HG02571 (cell line): Measurements from ENCODE around the gene ZNF695.

Experiments used
- ATAC-seq: cut with Tn5 transposase; IDR thresholded peaks from one replicate; pipeline ENCODE4 v1.9.1; 2021; ENCODE audit warnings: mild to moderate bottlenecking, moderate library complexity; ENCODE audit not compliant: unreplicated experiment

The ZNF695 gene

DNA sequence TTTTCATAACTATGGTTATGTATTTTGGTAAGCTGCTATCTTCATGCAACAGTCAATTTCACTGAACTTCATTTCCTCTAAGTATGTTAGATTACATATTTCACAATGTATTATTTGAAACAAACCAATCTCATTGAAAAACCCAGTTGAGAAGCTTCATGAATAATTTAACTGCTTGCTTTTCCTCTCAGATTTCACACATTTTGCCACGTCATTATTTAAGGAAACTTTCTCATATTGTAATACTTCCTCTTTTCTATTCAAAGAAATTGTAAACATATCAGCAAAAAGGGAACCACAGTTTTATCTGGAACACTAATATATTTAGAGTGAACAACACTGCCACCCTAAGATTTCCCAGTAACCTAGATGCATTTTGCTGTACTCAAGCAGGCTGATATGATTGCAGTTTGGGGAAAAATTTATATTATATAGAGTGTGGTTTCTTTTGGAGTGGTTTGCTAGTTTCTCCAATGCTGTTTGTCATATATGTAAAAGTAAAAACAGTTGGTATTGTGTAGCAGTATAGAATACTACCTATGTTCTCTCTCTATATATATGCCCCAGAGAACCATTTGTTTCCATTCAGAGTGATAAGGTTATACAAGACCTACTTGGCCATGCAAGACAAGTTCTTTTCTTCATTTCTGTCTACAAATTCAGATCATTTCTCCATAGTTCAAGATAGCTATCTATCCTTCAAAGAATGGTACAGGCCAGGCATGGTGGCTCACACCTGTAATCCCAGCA lies 47.7 kb downstream of the ZNF695 start:
- ATAC-seq, result no peak

DNA sequence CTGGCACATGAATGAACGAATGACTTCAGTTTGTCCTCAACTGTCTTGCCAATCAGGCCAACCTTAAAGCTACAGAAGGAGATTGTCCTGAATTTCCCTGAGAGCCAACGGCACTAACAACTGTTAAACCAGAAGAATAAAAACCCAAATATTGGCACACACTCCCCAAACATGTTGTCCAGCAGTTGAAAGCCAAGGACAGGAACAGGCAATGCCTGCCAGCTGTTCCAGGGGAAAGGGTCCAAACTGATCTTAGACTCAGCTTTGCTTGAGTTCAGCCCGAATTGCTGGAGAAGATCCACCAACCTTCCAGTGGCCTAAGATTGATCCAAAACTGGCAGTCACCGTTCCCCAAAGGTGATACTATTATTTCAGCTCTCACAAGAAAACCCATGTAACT lies 53.7 kb downstream of the ZNF695 start:
- no peak for ATAC-seq

DNA sequence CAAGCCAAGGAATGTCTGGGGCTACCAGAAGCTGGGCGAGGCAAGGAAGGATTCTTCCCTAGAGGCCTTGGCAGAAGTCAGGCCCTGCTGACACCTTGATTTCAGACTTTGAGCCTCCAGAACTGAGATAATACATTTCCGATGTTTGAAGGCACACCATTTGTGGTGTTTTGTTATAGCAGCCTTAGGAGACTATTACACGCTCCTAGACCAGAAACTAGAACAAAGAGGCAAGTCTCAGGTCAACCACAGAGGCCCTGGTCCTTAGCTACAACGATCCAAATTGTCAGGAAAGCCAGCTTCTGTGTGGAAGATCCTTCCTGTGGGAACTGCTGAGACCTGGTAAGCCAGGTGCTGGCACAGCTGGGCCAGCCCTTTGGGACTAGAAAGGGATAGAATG lies 56.4 kb downstream of the ZNF695 start:
- ATAC-seq, result no peak

DNA sequence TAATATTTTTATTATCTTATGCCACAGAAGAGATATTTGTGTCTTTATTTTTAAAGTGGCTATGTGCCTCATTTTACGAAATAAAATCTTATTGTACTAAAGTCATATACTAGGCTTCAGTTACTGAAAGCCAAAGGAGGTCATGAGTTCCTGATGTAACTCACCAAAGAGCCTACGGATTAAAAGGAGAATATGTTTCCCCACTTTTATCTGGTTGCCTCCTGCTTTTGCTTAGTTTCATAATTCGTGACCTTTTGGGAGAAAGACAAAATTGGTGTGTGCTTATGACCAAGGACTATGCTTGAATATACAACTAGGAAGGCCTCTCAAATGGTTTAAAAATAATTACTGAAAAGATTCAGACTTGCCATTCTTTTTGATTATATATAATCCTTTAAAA lies 57.9 kb downstream of the ZNF695 start:
- no peak for ATAC-seq

DNA sequence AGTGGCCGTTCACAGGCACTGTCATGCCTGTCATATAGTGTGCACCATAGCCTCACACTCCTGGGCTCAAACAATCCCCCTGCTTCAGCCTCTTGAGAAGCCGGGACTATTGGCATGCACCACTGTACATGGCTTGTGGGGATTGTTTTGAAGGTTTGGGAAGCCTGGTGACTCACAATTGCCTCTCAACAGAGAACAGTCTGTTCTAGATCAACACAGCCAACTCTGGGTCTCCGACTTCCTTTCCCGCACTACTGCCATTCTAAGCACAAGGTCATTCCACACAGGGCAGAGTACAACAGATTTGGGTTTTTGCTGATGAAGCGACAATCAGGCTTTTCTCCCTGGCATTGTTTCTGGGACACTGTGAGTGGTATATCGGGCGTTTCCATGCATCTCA lies 60.6 kb downstream of the ZNF695 start:
- no peak for ATAC-seq

DNA sequence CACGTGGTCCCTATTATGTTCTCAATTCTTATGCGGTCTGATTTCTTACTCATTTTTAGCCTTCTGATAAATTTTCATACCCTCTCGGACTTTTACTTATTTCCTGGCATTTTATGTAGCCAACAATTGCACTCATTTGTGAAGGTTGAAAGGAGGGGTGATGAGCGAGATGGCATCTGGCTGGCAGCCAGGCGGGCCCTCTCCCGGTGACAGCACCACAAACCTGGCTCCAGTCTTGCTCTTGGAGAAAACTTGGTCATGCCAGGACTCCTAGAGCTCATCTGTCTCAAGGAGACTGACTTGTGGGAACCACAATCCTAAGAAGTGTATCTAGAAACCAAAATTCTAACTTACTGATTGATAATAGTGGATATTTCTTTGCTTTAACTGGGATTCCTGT lies 61.5 kb downstream of the ZNF695 start:
- no peak for ATAC-seq
